GM06990 (cell line): ENCODE measurements around the gene RIC1.

Experiments used
- DNase-seq: peaks from one replicate; pipeline ENCODE4 v3.0.0-alpha.2; 2011; ENCODE audit not compliant: insufficient read length; ENCODE audit errors: extremely low read depth
- H3K27me3 ChIP-seq: replicated peaks from 2 replicates; pipeline ENCODE4 v1.6.0; 2011; ENCODE audit warnings: low read length; ENCODE audit not compliant: control insufficient read depth, insufficient read depth
- H3K36me3 ChIP-seq: 2 replicates; pipeline ENCODE4 v1.5.1; 2011; ENCODE audit warnings: low read length; ENCODE audit not compliant: control insufficient read depth, insufficient read depth
- H3K4me3 ChIP-seq: replicated peaks from 2 replicates; pipeline ENCODE4 v1.5.1; 2011; ENCODE audit warnings: low read depth, mild to moderate bottlenecking, control low read depth, low read length
- TF ChIP-seq, protein P1 (sequence below): IDR thresholded peaks from 2 replicates; pipeline ENCODE4 v1.5.1; 2011; ENCODE audit warnings: low read length, control low read depth, mild to moderate bottlenecking, inconsistent platforms; ENCODE audit not compliant: insufficient read depth, poor library complexity, severe bottlenecking

The RIC1 gene

DNA sequence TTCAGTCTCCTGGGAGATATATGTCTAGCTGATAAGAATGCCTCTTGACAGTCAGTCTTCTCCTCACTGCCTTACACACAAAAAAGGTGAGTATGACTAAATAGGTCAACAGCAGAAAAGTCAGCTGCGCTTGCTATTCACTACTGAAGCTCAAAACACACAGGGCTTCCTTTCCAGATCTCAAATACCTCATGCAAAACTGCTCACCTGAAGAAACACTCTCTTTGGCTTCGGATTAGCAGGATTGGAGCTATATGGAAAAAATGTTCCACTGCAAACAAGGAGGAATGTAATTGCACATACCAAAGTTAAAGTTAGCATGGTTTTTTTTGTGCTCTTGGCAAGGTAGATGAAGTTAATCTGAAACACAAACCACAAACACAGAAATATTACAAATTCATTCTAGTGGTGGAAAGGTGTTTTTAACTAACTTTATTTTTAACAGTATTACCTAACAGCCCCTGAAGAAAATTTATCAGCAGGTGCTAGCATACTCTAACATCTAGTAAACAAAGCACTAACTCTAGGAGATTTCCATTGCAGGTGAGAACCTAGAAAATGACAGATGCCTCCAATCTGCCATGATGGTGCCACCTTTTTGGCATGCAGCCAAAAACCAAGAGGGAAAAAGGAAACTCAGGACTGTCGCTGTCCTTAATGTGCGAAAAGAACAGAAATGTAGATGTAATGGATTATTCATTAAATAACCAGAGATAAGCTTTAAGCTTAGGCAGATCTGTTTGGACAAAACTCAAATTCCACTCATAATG lies 172.2 kb downstream of the RIC1 start:
- TF ChIP-seq, protein P1, sequence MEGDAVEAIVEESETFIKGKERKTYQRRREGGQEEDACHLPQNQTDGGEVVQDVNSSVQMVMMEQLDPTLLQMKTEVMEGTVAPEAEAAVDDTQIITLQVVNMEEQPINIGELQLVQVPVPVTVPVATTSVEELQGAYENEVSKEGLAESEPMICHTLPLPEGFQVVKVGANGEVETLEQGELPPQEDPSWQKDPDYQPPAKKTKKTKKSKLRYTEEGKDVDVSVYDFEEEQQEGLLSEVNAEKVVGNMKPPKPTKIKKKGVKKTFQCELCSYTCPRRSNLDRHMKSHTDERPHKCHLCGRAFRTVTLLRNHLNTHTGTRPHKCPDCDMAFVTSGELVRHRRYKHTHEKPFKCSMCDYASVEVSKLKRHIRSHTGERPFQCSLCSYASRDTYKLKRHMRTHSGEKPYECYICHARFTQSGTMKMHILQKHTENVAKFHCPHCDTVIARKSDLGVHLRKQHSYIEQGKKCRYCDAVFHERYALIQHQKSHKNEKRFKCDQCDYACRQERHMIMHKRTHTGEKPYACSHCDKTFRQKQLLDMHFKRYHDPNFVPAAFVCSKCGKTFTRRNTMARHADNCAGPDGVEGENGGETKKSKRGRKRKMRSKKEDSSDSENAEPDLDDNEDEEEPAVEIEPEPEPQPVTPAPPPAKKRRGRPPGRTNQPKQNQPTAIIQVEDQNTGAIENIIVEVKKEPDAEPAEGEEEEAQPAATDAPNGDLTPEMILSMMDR = no peak
- Histone ChIP-seq H3K36me3 (no peaks in the 10 kb centered on the region; the same call in 1 of the 2 replicates), H3K4me3 (no peak overlapping the region), H3K27me3 (no peaks in the 10 kb centered on the region)
- no peak for DNase-seq

DNA sequence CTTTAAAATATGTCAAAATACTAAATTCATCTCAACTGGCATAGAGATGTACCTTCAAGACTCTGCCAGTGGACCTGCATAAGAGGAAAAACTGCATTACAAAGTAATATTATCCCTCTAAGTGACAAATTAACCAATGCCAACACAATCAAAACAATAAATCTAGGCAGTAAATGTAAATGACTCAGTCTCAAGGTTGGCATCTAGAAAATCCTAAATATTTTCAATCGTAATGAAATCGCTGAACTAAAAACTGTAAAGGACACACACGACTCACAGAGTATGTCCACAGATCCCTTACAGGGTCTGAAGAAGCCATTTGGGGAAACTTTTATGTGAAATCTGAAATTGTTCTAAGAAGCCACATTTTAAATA lies 172.8 kb downstream of the RIC1 start:
- no peaks in the 10 kb centered on the region; the same call in 1 of the 2 replicates for H3K36me3 ChIP-seq
- H3K4me3 ChIP-seq = no peak overlapping the region
- no peaks in the 10 kb centered on the region for H3K27me3 ChIP-seq
- DNase-seq = no peak
- TF ChIP-seq, protein P1 = no peak

DNA sequence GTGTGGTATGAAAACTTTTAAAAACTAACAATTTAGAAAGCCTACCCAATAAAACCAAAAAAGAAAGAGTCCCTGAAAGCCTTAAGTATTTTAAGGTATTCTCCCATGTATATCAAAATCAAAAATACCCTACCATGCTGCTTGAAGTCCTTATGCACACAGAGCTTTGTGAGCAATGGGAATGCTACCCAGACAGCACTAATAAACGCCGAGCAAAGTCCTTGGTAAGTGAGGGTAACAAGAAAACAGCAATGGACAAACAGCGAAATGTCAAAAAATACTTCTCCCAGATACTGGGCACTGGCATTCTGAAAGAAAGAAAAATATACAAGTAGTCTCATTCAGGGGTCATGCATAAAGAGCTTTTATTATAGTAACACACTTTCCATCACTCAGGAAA lies 176.6 kb downstream of the RIC1 start:
- H3K4me3 ChIP-seq = no peak overlapping the region
- H3K27me3 ChIP-seq = no peaks in the 10 kb centered on the region
- H3K36me3 ChIP-seq = no peaks in the 10 kb centered on the region; the same call in 1 of the 2 replicates
- no peak for DNase-seq
- TF ChIP-seq, protein P1 = no peak

- no peaks in the 10 kb centered on the region; the same call in none of the 2 replicates for H3K36me3 ChIP-seq
- no peak for DNase-seq
- H3K27me3 ChIP-seq = no peaks in the 10 kb centered on the region
- TF ChIP-seq, protein P1 = no peak
- no peak overlapping the region for H3K4me3 ChIP-seq
These were observed 182.8 kb downstream of the RIC1 start for GRCh38 chr9:5811751-5812150.

GRCh38 chr9:5813824-5814223 lies 184.9 kb downstream of the RIC1 start:
- Histone ChIP-seq H3K4me3 (no peak overlapping the region), H3K27me3 (no peaks in the 10 kb centered on the region), H3K36me3 (no peaks in the 10 kb centered on the region; the same call in none of the 2 replicates)
- no peak for DNase-seq
- TF ChIP-seq, protein P1 = no peak

GRCh38 chr9:5815461-5815860 lies 186.6 kb downstream of the RIC1 start:
- no peak for DNase-seq
- Histone ChIP-seq H3K4me3 (no peak overlapping the region), H3K27me3 (no peaks in the 10 kb centered on the region), H3K36me3 (no peaks in the 10 kb centered on the region; the same call in none of the 2 replicates)
- TF ChIP-seq, protein P1 = no peak
